Activated naive CD4-positive, alpha-beta T cell treated with anti-CD3 and anti-CD28 coated beads, Interleukin-2, amount 10 ng/mL, durations not matched to agents 7 days and 5 days (primary cell): ENCODE measurements around the gene AQR.

Source experiments
- CTCF ChIA-PET: fragments of 350-600 bp; sonication (Branson Sonifier 250); formaldehyde crosslinking; loops from one replicate; lab custom pipeline; 2021; ENCODE audit warnings: antibody characterized with exemption; lab: Charles Lee
- DNase-seq: peaks from one replicate; pipeline ENCODE4 v3.0.0-alpha.2; 2020
- H3K27ac Mint-ChIP-seq: one replicate; pipeline ENCODE4 v1.8.0; 2021; ENCODE audit warnings: mild to moderate bottlenecking, moderate library complexity, mixed read lengths
- H3K27me3 Mint-ChIP-seq: one replicate; pipeline ENCODE4 v1.8.0; 2021; ENCODE audit warnings: mild to moderate bottlenecking, mixed read lengths
- H3K36me3 Mint-ChIP-seq: one replicate; pipeline ENCODE4 v1.8.0; 2021; ENCODE audit warnings: mixed read lengths
- H3K4me1 Mint-ChIP-seq: one replicate; pipeline ENCODE4 v1.8.0; 2021; ENCODE audit warnings: mixed read lengths
- H3K4me3 Mint-ChIP-seq: one replicate; pipeline ENCODE4 v1.8.0; 2021; ENCODE audit warnings: mild to moderate bottlenecking, moderate library complexity, mixed read lengths
- H3K9me3 Mint-ChIP-seq: one replicate; pipeline ENCODE4 v1.8.0; 2021; ENCODE audit warnings: mixed read lengths

AQR gene

GRCh38 chr15:34969340-34970097, at the start of gene AQR:
Gene AQR, minus strand, starts transcription at chr15:34969742. Its CDS starts 129 bp downstream, at chr15:34969613.
- Mint-ChIP-seq H3K27ac (peak within 1 kb of the TSS; percentile 85), H3K27me3 (no peaks in the 10 kb centered on the region), H3K9me3 (no peaks in the 10 kb centered on the region), H3K36me3 (peaks cover 11% of the 10 kb centered on the region), H3K4me3 (peak within 1 kb of the TSS; percentile 93), H3K4me1 (peaks cover 41% of the 10 kb centered on the region)
- CTCF ChIA-PET = interaction anchor here (0.6 to 2.8 kb wide), 12 partner anchors 12 to 1723 kb away, joined by 3 to 26 read pairs (median 3); partner anchors contain the start of gene ZNF770
- peak; percentile 95 for DNase-seq

- no peak for DNase-seq
- Mint-ChIP-seq H3K4me3 (no peak overlapping the region), H3K27me3 (no peaks in the 10 kb centered on the region), H3K36me3 (no peaks in the 10 kb centered on the region), H3K27ac (no peak overlapping the region), H3K9me3 (no peaks in the 10 kb centered on the region), H3K4me1 (no peaks in the 10 kb centered on the region)
- CTCF ChIA-PET = no interaction called here
Measured at GRCh38 chr15:35014241-35014640, 44.7 kb upstream of the AQR start.

- no peaks in the 10 kb centered on the region for H3K36me3 Mint-ChIP-seq
- H3K4me3 Mint-ChIP-seq = no peak overlapping the region
Measured at GRCh38 chr15:35013370-35013769, 43.8 kb upstream of the AQR start.

GRCh38 chr15:35007397-35007796, 37.9 kb upstream of the AQR start:
- CTCF ChIA-PET = no interaction called here
- peaks cover 5% of the 10 kb centered on the region for H3K27me3 Mint-ChIP-seq
- no peak overlapping the region for H3K27ac Mint-ChIP-seq
- H3K36me3 Mint-ChIP-seq = no peaks in the 10 kb centered on the region
- no peaks in the 10 kb centered on the region for H3K9me3 Mint-ChIP-seq
- H3K4me3 Mint-ChIP-seq = no peak overlapping the region
- H3K4me1 Mint-ChIP-seq = no peaks in the 10 kb centered on the region
- no peak for DNase-seq

More at GRCh38 chr15:35013370-35013769, 43.8 kb upstream of the AQR start:
- Mint-ChIP-seq H3K4me1 (no peaks in the 10 kb centered on the region), H3K27ac (no peak overlapping the region), H3K27me3 (no peaks in the 10 kb centered on the region), H3K9me3 (no peaks in the 10 kb centered on the region)
- CTCF ChIA-PET = no interaction called here
- no peak for DNase-seq

- H3K4me1 Mint-ChIP-seq = no peaks in the 10 kb centered on the region
- CTCF ChIA-PET = no interaction called here
- peaks cover 5% of the 10 kb centered on the region for H3K27me3 Mint-ChIP-seq
- no peaks in the 10 kb centered on the region for H3K9me3 Mint-ChIP-seq
- no peaks in the 10 kb centered on the region for H3K36me3 Mint-ChIP-seq
- no peak for DNase-seq
- no peak overlapping the region for H3K4me3 Mint-ChIP-seq
- H3K27ac Mint-ChIP-seq = no peak overlapping the region
Measured at GRCh38 chr15:35005933-35006332, 36.4 kb upstream of the AQR start.

GRCh38 chr15:35003928-35004327, 34.4 kb upstream of the AQR start:
- no peak overlapping the region for H3K27ac Mint-ChIP-seq
- no peak overlapping the region for H3K4me3 Mint-ChIP-seq
- CTCF ChIA-PET = interaction anchor here (0.8 kb wide), 1 partner anchor 27 kb away, joined by 3 read pairs; no protein-coding TSS in a partner anchor
- H3K36me3 Mint-ChIP-seq = no peaks in the 10 kb centered on the region
- no peak for DNase-seq
- H3K9me3 Mint-ChIP-seq = no peaks in the 10 kb centered on the region
- peaks cover 5% of the 10 kb centered on the region for H3K27me3 Mint-ChIP-seq
- no peaks in the 10 kb centered on the region for H3K4me1 Mint-ChIP-seq

- no peak overlapping the region for H3K27ac Mint-ChIP-seq
- H3K9me3 Mint-ChIP-seq = no peaks in the 10 kb centered on the region
- no peak for DNase-seq
- H3K36me3 Mint-ChIP-seq = no peaks in the 10 kb centered on the region
- H3K4me1 Mint-ChIP-seq = no peaks in the 10 kb centered on the region
- CTCF ChIA-PET = no interaction called here
- no peak overlapping the region for H3K4me3 Mint-ChIP-seq
- H3K27me3 Mint-ChIP-seq = peaks cover 9% of the 10 kb centered on the region
Measured at GRCh38 chr15:35000511-35000910, 31.0 kb upstream of the AQR start.

GRCh38 chr15:34999906-35000305, 30.4 kb upstream of the AQR start:
- Mint-ChIP-seq H3K9me3 (no peaks in the 10 kb centered on the region), H3K27ac (no peak overlapping the region), H3K4me3 (no peak overlapping the region), H3K4me1 (peaks cover under 1% of the 10 kb centered on the region), H3K36me3 (no peaks in the 10 kb centered on the region), H3K27me3 (peaks cover 7% of the 10 kb centered on the region)
- CTCF ChIA-PET = no interaction called here
- DNase-seq = no peak

- no peak for DNase-seq
- Mint-ChIP-seq H3K36me3 (no peaks in the 10 kb centered on the region), H3K9me3 (no peaks in the 10 kb centered on the region), H3K27ac (no peak overlapping the region), H3K4me3 (no peak overlapping the region), H3K4me1 (peaks cover 29% of the 10 kb centered on the region), H3K27me3 (peaks cover 6% of the 10 kb centered on the region)
- CTCF ChIA-PET = no interaction called here
Measured at GRCh38 chr15:34994925-34995324, 25.4 kb upstream of the AQR start.

GRCh38 chr15:34993877-34994276, 24.3 kb upstream of the AQR start:
- Mint-ChIP-seq H3K36me3 (no peaks in the 10 kb centered on the region), H3K4me3 (no peak overlapping the region), H3K9me3 (no peaks in the 10 kb centered on the region), H3K27me3 (peaks cover 6% of the 10 kb centered on the region), H3K27ac (peak overlapping the region; percentile 89), H3K4me1 (peaks cover 39% of the 10 kb centered on the region)
- DNase-seq = peak; percentile 24
- CTCF ChIA-PET = interaction anchor here (1.4 kb wide), 1 partner anchor 24 kb away, joined by 8 read pairs; the partner anchor contains the start of gene AQR

GRCh38 chr15:34993412-34993811, 23.9 kb upstream of the AQR start:
- CTCF ChIA-PET = interaction anchor here (1.4 kb wide), 1 partner anchor 24 kb away, joined by 8 read pairs; the partner anchor contains the start of gene AQR
- peaks cover 6% of the 10 kb centered on the region for H3K27me3 Mint-ChIP-seq
- H3K27ac Mint-ChIP-seq = peak overlapping the region; percentile 89
- H3K4me3 Mint-ChIP-seq = no peak overlapping the region
- no peaks in the 10 kb centered on the region for H3K9me3 Mint-ChIP-seq
- peaks cover 1% of the 10 kb centered on the region for H3K36me3 Mint-ChIP-seq
- DNase-seq = peak; percentile 21
- H3K4me1 Mint-ChIP-seq = peaks cover 40% of the 10 kb centered on the region

GRCh38 chr15:34988027-34988902, 18.7 kb upstream of the AQR start, which contains the start of gene ZNF770:
Gene ZNF770, minus strand, starts transcription at chr15:34988287. Its CDS starts 4,853 bp downstream, at chr15:34983434.
- Mint-ChIP-seq H3K27ac (peak within 1 kb of the TSS; percentile 99), H3K4me1 (peaks cover 47% of the 10 kb centered on the region), H3K9me3 (no peaks in the 10 kb centered on the region), H3K27me3 (no peaks in the 10 kb centered on the region), H3K36me3 (peaks cover 16% of the 10 kb centered on the region), H3K4me3 (peak within 1 kb of the TSS; percentile 93)
- peak; percentile 81 for DNase-seq
- CTCF ChIA-PET = interaction anchor here (1.0 to 3.0 kb wide), 2 partner anchors 18 to 31 kb away, joined by 3 to 26 read pairs; partner anchors contain the start of gene AQR

- DNase-seq = no peak
- CTCF ChIA-PET = interaction anchor here (1.0 to 3.0 kb wide), 2 partner anchors 18 to 31 kb away, joined by 3 to 26 read pairs; partner anchors contain the start of gene AQR
- Mint-ChIP-seq H3K4me3 (peak overlapping the region; percentile 93), H3K36me3 (peaks cover 22% of the 10 kb centered on the region), H3K27ac (peak overlapping the region; percentile 99), H3K9me3 (no peaks in the 10 kb centered on the region), H3K27me3 (no peaks in the 10 kb centered on the region), H3K4me1 (peaks cover 41% of the 10 kb centered on the region)
Measured at GRCh38 chr15:34987609-34988026, 18.1 kb upstream of the AQR start.
